ENCODE data around the gene RNASE11.

DNA sequence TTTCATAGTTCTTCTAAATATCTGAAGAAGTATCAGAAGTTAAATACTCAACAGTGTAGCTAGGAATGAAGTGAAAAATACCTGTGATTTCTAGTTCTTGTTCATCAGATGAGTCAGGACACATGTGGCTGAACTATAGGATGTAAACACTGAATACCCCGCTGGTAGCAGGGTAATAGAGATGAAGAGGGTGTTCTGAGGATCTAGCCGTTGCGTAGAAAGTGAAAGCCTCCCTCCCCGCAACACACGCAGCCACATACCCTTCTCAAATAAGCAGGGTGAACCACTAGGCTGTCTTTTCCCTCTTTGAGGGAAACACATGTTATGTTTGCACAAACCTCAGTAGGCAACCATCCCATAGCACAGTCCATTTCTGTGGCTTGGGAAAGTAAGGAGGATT lies 19.8 kb upstream of the RNASE11 start:
- TF ChIP-seq, protein P1, sequence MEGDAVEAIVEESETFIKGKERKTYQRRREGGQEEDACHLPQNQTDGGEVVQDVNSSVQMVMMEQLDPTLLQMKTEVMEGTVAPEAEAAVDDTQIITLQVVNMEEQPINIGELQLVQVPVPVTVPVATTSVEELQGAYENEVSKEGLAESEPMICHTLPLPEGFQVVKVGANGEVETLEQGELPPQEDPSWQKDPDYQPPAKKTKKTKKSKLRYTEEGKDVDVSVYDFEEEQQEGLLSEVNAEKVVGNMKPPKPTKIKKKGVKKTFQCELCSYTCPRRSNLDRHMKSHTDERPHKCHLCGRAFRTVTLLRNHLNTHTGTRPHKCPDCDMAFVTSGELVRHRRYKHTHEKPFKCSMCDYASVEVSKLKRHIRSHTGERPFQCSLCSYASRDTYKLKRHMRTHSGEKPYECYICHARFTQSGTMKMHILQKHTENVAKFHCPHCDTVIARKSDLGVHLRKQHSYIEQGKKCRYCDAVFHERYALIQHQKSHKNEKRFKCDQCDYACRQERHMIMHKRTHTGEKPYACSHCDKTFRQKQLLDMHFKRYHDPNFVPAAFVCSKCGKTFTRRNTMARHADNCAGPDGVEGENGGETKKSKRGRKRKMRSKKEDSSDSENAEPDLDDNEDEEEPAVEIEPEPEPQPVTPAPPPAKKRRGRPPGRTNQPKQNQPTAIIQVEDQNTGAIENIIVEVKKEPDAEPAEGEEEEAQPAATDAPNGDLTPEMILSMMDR (IDR thresholded peaks at IDR 0.05; ENCODE audit: low read length), result no peak
- no peak for TF ChIP-seq EZH2 (IDR thresholded peaks at IDR 0.05; ENCODE audit: borderline replicate concordance, low read length)
